ENCODE data around the gene TIMM44. TPM values are rescaled to one million over a fixed set of nuclear protein-coding genes. Genes with fewer than 3 reads are reported as not detected.

TIMM44 gene
- polyA plus RNA-seq (2011; rRNA removed) = 51.1 and 56.6 TPM in 2 replicates
- 20.1 and 37.0 TPM in 2 replicates for polyA minus RNA-seq (2011; rRNA and poly(A)+ RNA removed)

DNA sequence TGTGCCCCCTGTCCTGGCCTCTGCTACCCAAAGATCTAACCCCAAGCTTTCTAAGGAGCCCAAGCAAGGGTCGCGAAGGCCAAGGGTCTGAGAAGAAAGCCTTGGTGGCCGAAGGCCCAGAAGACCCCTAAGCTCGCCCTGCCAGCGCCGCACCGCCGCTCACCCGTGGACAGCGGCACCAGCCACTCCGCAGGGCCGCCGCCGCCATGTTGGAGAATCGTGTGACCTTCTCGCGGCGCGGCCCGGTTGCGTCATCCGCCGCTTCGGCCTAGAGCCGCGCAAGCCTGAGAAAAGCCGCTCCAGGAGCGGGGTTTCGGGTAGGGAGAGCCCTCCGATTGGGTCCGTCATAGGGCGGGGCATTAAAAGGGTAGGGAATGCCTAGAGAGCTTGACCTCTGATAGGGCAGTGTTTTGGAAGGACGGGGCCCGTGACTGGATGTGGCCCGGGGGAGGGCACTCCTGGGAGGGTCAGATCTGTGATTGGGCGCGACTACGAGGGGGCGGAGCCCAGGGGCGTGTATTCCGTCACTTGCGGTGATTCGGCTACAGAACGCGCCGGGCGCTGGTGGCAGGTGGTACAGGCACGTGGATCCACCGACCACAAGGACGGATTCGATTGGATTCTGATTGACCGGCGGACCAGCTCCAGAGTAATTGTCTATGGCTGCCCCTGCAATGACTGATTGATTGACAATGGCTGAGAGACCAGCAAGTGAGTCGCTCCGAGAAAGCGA lies at the start of gene TIMM44:
Gene TIMM44 (minus strand): TSS at position 223 of the 733 bp plus-strand sequence. CDS start 15 bp downstream, at position 208.
- DNase-seq (ENCODE audit: low read depth) = peak; percentile 98
- H3K27me3 ChIP-seq (ENCODE audit: control insufficient read depth, insufficient read depth, low read length) = no peaks in the 10 kb centered on the region
- H3K36me3 ChIP-seq (ENCODE audit: control insufficient read depth, insufficient read depth, low read length) = peaks cover 13% of the 10 kb centered on the region
- TF ChIP-seq CTCF (IDR thresholded peaks at IDR 0.05; ENCODE audit: insufficient read depth, low read depth, low read length) = no peak
- peak within 1 kb of the TSS; percentile 98 for H3K4me3 ChIP-seq (ENCODE audit: low read depth, low read length)
- CTCF ChIA-PET = interaction anchor here (0.7 to 3.6 kb wide), 27 partner anchors 8 to 474 kb away, joined by 3 to 57 read pairs (median 5); partner anchors contain the start of genes ELAVL1, MAP2K7 and SNAPC2
- POLR2A ChIA-PET = interaction anchor here (0.6 to 1.1 kb wide), 3 partner anchors 23 to 313 kb away, joined by 3 to 6 read pairs (median 3); partner anchors contain the start of gene SNAPC2

DNA sequence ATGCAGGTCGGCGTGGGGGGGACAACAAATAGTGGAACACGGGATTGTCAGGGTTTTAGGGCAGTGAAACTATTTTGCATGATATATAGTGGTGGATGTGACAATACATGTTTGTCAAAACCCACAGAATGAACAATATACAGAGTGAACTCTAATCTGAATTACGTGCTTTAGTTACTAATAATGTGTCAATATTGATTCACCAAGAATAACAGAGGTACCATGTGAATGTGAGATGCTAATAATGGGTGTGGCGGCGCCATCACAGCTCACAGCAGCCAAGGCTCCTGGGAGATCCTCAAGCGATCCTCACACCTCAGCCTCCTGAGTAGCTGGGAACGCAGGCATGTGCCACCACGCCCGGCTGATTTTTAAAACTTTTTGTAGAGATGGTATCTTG lies 49.1 kb upstream of the TIMM44 start:
- H3K4me3 ChIP-seq (ENCODE audit: low read depth, low read length) = no peak overlapping the region
- H3K36me3 ChIP-seq (ENCODE audit: control insufficient read depth, insufficient read depth, low read length) = peaks cover 24% of the 10 kb centered on the region
- CTCF ChIA-PET = interaction anchor here (0.7 to 2.5 kb wide), 2 partner anchors 10 to 13 kb away, joined by 4 to 11 read pairs; partner anchors contain the start of gene ELAVL1
- TF ChIP-seq CTCF (IDR thresholded peaks at IDR 0.05; ENCODE audit: insufficient read depth, low read depth, low read length) = no peak
- no peak for DNase-seq (ENCODE audit: low read depth)
- no peaks in the 10 kb centered on the region for H3K27me3 ChIP-seq (ENCODE audit: control insufficient read depth, insufficient read depth, low read length)
- POLR2A ChIA-PET = no interaction called here

- Histone ChIP-seq H3K4me3 (ENCODE audit: low read depth, low read length) (no peak overlapping the region), H3K27me3 (ENCODE audit: control insufficient read depth, insufficient read depth, low read length) (no peaks in the 10 kb centered on the region), H3K36me3 (ENCODE audit: control insufficient read depth, insufficient read depth, low read length) (peaks cover 28% of the 10 kb centered on the region)
- CTCF ChIA-PET = interaction anchor here (0.5 to 3.8 kb wide), 5 partner anchors 13 to 65 kb away, joined by 3 to 31 read pairs (median 4); no protein-coding TSS in a partner anchor
- POLR2A ChIA-PET = no interaction called here
- DNase-seq (ENCODE audit: low read depth) = no peak
- no peak for TF ChIP-seq CTCF (IDR thresholded peaks at IDR 0.05; ENCODE audit: insufficient read depth, low read depth, low read length)
Observed at GRCh38 chr19:7989071-7989575, 45.7 kb upstream of the TIMM44 start.

DNA sequence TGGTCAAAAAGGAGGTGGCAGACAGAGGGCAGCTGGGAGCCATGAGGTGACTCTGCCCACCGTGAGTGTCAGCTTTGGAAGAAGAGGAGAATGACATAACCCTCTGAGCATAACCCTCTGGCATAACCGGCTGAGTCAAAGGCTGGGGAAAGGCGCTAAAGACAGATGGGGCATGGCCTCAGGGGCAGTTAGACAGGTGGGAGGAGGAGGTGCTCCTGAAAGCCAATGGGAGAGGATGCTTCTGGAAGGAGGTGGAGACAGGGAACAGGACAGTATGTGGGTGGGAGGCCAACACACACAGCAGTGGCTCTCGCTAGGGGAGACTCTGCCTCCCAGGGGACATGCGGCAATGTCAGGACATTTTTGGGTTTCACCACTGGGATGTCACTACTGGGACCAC lies 44.8 kb upstream of the TIMM44 start:
- Histone ChIP-seq H3K27me3 (ENCODE audit: control insufficient read depth, insufficient read depth, low read length) (no peaks in the 10 kb centered on the region), H3K36me3 (ENCODE audit: control insufficient read depth, insufficient read depth, low read length) (peaks cover 35% of the 10 kb centered on the region), H3K4me3 (ENCODE audit: low read depth, low read length) (no peak overlapping the region)
- ChIA-PET POLR2A (no interaction called here), CTCF (interaction anchor here (0.5 to 3.8 kb wide), 6 partner anchors 13 to 65 kb away, joined by 3 to 31 read pairs (median 4); no protein-coding TSS in a partner anchor)
- DNase-seq (ENCODE audit: low read depth) = no peak
- no peak for TF ChIP-seq CTCF (IDR thresholded peaks at IDR 0.05; ENCODE audit: insufficient read depth, low read depth, low read length)

- H3K36me3 ChIP-seq (ENCODE audit: control insufficient read depth, insufficient read depth, low read length) = peaks cover 39% of the 10 kb centered on the region
- POLR2A ChIA-PET = no interaction called here
- TF ChIP-seq CTCF (IDR thresholded peaks at IDR 0.05; ENCODE audit: insufficient read depth, low read depth, low read length) = no peak
- DNase-seq (ENCODE audit: low read depth) = no peak
- CTCF ChIA-PET = interaction anchor here (1.0 to 3.8 kb wide), 5 partner anchors 15 to 58 kb away, joined by 3 to 31 read pairs (median 3); no protein-coding TSS in a partner anchor
- no peaks in the 10 kb centered on the region for H3K27me3 ChIP-seq (ENCODE audit: control insufficient read depth, insufficient read depth, low read length)
- no peak overlapping the region for H3K4me3 ChIP-seq (ENCODE audit: low read depth, low read length)
Observed at GRCh38 chr19:7987114-7987768, 43.8 kb upstream of the TIMM44 start.
